GM13976 (cell line): ENCODE measurements around the gene ABCC4.

Source experiments
- DNase-seq: peaks from one replicate; pipeline ENCODE4 v3.0.0; 2012; ENCODE audit warnings: low spot score
- in situ Hi-C: fragments of 300-500 bp; cut with MboI; formaldehyde crosslinking; loops from one replicate; pipeline ENCODE4 v1.12.0; 2022; ENCODE audit warnings: low sequenced_read_pairs, mixed read lengths, inconsistent platforms; ENCODE audit not compliant: unreplicated experiment
- TF ChIP-seq, protein P1 (sequence below): IDR thresholded peaks from 2 replicates; pipeline ENCODE4 v1.5.1; 2012; ENCODE audit warnings: borderline replicate concordance, mild to moderate bottlenecking; ENCODE audit not compliant: insufficient read depth; ENCODE audit errors: extremely low read depth, missing control alignments, control extremely low read depth

Gene ABCC4

DNA sequence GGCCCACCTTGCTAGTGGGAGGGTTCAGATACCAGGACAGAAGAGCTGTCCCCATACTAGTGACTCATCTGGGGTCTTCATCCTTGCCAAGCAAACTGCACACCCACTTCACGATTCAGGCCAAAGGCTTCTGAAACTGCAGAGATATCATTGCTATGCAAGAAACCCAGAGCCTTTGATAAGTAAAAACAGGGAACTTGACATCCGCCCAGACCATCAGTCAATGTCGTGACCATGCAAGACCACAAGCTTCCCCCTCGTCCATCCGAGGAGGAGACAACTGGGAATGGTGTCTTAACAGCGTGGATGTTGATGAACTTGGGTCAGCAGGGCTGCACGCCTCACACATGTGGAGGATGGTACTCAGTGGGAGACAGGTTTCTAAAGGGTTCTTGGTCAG is 58.0 kb downstream of the ABCC4 start:
- DNase-seq: no peak
- in situ Hi-C loops: no loop called here
- TF ChIP-seq, protein P1, sequence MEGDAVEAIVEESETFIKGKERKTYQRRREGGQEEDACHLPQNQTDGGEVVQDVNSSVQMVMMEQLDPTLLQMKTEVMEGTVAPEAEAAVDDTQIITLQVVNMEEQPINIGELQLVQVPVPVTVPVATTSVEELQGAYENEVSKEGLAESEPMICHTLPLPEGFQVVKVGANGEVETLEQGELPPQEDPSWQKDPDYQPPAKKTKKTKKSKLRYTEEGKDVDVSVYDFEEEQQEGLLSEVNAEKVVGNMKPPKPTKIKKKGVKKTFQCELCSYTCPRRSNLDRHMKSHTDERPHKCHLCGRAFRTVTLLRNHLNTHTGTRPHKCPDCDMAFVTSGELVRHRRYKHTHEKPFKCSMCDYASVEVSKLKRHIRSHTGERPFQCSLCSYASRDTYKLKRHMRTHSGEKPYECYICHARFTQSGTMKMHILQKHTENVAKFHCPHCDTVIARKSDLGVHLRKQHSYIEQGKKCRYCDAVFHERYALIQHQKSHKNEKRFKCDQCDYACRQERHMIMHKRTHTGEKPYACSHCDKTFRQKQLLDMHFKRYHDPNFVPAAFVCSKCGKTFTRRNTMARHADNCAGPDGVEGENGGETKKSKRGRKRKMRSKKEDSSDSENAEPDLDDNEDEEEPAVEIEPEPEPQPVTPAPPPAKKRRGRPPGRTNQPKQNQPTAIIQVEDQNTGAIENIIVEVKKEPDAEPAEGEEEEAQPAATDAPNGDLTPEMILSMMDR: no peak

DNA sequence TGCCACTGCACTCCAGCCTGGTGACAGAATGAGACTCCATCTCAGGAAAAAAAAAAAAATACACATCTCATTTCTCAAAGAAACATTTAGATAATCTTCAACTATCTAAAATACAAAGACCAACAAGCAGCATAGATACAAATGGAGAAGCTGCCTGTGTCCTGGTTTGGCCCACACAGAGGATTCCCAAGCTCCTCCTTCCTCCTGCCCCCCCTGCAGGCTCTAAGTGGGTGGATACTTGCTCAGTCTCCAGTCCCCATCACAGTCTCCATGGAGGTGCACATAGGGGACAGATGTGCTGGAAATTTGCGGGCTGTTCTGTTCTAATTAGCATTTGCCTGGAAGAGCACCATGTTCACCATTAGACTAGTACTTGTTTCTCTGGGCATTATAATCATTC is 59.9 kb downstream of the ABCC4 start:
- no peak for DNase-seq
- in situ Hi-C loops: no loop called here
- TF ChIP-seq, protein P1: no peak

DNA sequence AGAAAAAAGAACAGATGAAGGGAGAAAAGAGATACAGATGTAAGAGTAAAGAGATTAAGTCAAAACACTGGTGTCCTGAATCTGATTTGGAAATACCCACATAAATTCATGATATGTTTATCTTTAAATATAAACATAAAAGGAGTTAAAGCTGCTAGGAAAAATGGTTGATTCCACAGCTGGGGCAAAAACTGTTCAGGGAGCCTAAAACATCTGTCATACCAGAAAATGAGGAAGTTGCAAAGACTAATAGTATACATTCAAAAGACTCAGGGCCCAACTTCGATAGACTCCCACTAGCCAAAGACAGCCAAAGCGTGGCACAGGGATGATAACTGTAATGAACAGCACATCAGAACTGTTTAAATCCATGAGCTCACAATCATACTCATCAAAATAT is 62.0 kb downstream of the ABCC4 start:
- peak; percentile 53 for DNase-seq
- in situ Hi-C loops: no loop called here

DNA sequence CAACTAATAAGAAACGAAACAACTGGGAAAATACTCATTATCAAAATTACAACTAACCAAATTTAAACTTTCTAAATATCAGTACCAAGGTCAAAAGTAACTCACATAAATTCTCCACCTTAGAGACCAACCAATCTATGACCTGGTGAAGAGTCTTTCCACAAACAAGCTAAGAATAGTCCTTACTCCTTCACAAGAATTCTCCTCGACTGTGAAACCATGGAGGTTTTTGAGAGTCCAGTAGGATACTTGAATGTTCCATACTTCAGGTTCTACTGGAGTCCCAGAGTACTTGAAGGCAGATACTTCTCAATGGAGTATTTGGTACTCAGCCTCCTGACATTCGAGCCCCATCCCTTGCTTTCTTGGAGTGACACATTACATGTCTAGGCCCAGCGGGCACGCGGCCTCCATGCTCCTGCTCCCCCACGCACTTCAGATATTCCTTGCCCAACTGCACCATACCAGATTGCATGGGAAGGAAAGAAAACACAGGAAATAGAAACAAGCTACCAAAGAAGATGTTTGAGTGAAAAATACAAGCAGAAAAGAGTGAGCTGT is 63.9 kb downstream of the ABCC4 start:
- TF ChIP-seq, protein P1: no peak
- in situ Hi-C loops: no loop called here
- DNase-seq: no peak

More for the DNA sequence above, 62.0 kb downstream of the ABCC4 start:
- TF ChIP-seq, protein P1: no peak

DNA sequence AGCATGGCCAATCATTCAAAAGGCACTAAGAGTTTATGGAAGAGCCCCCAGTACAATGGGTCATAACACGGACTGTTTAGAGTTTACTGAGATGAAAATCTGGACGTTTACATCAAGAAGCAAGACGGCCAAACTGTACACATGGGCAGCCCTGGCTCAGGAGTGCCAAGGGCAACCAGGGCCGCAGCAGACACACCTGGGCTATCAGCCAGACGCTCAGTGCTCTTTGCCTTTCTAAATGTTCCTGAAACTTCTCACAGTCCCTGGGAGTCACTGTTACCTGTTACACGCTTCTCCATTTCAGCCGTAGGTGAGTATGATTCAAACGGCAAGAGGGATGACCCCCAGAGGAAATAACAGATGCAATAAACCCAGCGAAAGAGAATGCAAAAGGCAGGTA is 64.5 kb downstream of the ABCC4 start:
- TF ChIP-seq, protein P1: no peak
- no peak for DNase-seq
- in situ Hi-C loops: no loop called here

DNA sequence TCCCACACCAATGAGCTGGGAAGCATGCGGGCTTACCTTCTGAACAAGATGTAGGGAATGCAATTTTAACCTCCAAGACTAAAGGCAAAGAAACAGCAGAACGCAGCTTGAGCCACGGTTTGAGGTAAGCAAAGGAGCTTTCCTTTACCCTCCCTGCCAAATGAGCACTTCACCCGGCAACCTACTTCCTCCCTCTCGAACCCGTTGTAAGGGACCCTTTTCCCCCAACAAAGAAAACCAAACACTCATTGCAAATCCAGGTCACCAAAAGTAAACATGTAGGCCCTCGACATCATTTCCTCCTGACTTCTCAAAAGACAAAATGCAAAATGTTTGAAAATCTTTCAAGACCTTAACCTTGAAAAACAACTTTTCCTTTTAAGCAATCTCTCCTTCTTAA is 65.3 kb downstream of the ABCC4 start:
- DNase-seq: no peak
- TF ChIP-seq, protein P1: no peak
- in situ Hi-C loops: no loop called here
